ENCODE measurements around the gene IQSEC1.
"Not testable (repeated sequence)": the region's sequence is repeated elsewhere in the genome, so short reads cannot be mapped to it uniquely, and the experiment has no call there.

Gene IQSEC1

GRCh38 chr3:12869035-12869621 is 204.1 kb downstream of the IQSEC1 start:
- DNase-seq (ENCODE audit: low spot score) = no peak

GRCh38 chr3:12868039-12869034 is 204.9 kb downstream of the IQSEC1 start:
- peak; percentile 90 for DNase-seq (ENCODE audit: low spot score)

- no peak for DNase-seq (ENCODE audit: low spot score)
Measured at GRCh38 chr3:12866836-12867235, 206.4 kb downstream of the IQSEC1 start.

- DNase-seq (ENCODE audit: low spot score) = no peak
Measured at GRCh38 chr3:12865271-12865670, 208.0 kb downstream of the IQSEC1 start.

- DNase-seq (ENCODE audit: low spot score) = no peak
Measured at GRCh38 chr3:12862387-12862786, 210.8 kb downstream of the IQSEC1 start.

- DNase-seq (ENCODE audit: low spot score) = no peak
Measured at GRCh38 chr3:12861611-12862010, 211.6 kb downstream of the IQSEC1 start.

GRCh38 chr3:12859840-12860239 is 213.4 kb downstream of the IQSEC1 start:
- DNase-seq (ENCODE audit: low spot score) = no peak

GRCh38 chr3:12856626-12857025 is 216.6 kb downstream of the IQSEC1 start:
- no peak for DNase-seq (ENCODE audit: low spot score)

- no peak for DNase-seq (ENCODE audit: low spot score)
Measured at GRCh38 chr3:12854565-12854964, 218.7 kb downstream of the IQSEC1 start.

- DNase-seq (ENCODE audit: low spot score) = not testable (repeated sequence)
Measured at GRCh38 chr3:12853847-12854246, 219.4 kb downstream of the IQSEC1 start.

- no peak for DNase-seq (ENCODE audit: low spot score)
Measured at GRCh38 chr3:12852201-12852600, 221.0 kb downstream of the IQSEC1 start.

All from AG08396 (cell line).